SK-N-SH (cell line): ENCODE measurements around the gene NUAK2. TPM values are rescaled to one million over a fixed set of nuclear protein-coding genes. Genes with fewer than 3 reads are reported as not detected.

ENCODE experiments used
- CTCF ChIA-PET: fragments of 300-600, 350-600 bp; formaldehyde crosslinking; extraction: SDS; loops from one replicate; lab custom pipeline; 2021; lab: Yijun Ruan, JAX
- POLR2A ChIA-PET: fragments of 350-600 bp; sonication (Branson Sonifier 250); formaldehyde crosslinking; extraction: SDS; loops from one replicate; lab custom pipeline; 2020; ENCODE audit warnings: antibody characterized with exemption, inconsistent platforms; lab: Yijun Ruan, JAX
- DNase-seq: peaks from one replicate; pipeline ENCODE4 v3.0.0; 2012
- H2AFZ ChIP-seq: fragments of 200-600 bp; sonication (generic); 2 replicates; pipeline ENCODE4 v1.8.1; 2016; ENCODE audit warnings: antibody characterized with exemption, mild to moderate bottlenecking, low read depth
- H3F3A ChIP-seq: fragments of 200-600 bp; sonication (generic); replicated peaks from 2 replicates; pipeline ENCODE3; 2016; ENCODE audit warnings: antibody characterized with exemption, mild to moderate bottlenecking; ENCODE audit not compliant: insufficient read depth
- H3K27ac ChIP-seq, 2 experiments: fragments of 200-500 bp in 1 of 2; fragments of 200-600 bp in 1 of 2; sonication (Bioruptor generic) in 1 of 2; sonication (generic), shearing (Covaris generic) in 1 of 2; 2 replicates each; pipeline versions ENCODE4 v1.5.1 to v1.6.1; 2014 to 2016; ENCODE audit warnings: low read depth in 2 of 2, inconsistent platforms in 1 of 2, low read length in 1 of 2, mild to moderate bottlenecking in 1 of 2, mixed read lengths in 1 of 2
- H3K27me3 ChIP-seq: fragments of 200-600 bp; sonication (generic), shearing (Covaris generic); 2 replicates; pipeline ENCODE4 v1.6.1; 2016; ENCODE audit warnings: mixed run types; ENCODE audit not compliant: insufficient read depth
- H3K36me3 ChIP-seq, 2 experiments: fragments of 200-500 bp in 1 of 2; fragments of 200-600 bp in 1 of 2; sonication (Bioruptor generic) in 1 of 2; sonication (generic) in 1 of 2; replicated peaks in 1 of 2; 2 replicates each; pipeline versions ENCODE3 to v1.5.1; 2014 to 2016; ENCODE audit warnings: low read length in 1 of 2, mild to moderate bottlenecking in 1 of 2; ENCODE audit not compliant: insufficient read depth in 2 of 2, control insufficient read depth in 1 of 2
- H3K4me1 ChIP-seq, 2 experiments: fragments of 200-500 bp in 1 of 2; fragments of 200-600 bp in 1 of 2; sonication (Bioruptor generic) in 1 of 2; sonication (generic), shearing (Covaris generic) in 1 of 2; 2 replicates each; pipeline versions ENCODE4 v1.5.1 to v1.6.1; 2014 to 2016; ENCODE audit warnings: low read depth in 1 of 2, low read length in 1 of 2, mixed run types in 1 of 2; ENCODE audit not compliant: insufficient read depth in 2 of 2, control insufficient read depth in 1 of 2
- H3K4me2 ChIP-seq: fragments of 200-600 bp; sonication (generic), shearing (Covaris generic); 2 replicates; pipeline ENCODE4 v1.6.1; 2017; ENCODE audit warnings: mixed run types
- H3K4me3 ChIP-seq, 2 experiments: fragments of 200-500 bp in 1 of 2; fragments of 200-600 bp in 1 of 2; sonication (Bioruptor generic) in 1 of 2; sonication (generic), shearing (Covaris generic) in 1 of 2; 2 replicates each; pipeline versions ENCODE4 v1.5.1 to v1.8.1; 2014 to 2016; ENCODE audit warnings: low read depth in 2 of 2, inconsistent platforms in 1 of 2, low read length in 1 of 2, mild to moderate bottlenecking in 1 of 2, mixed read lengths in 1 of 2, moderate library complexity in 1 of 2
- H3K79me2 ChIP-seq: fragments of 200-600 bp; sonication (generic); 2 replicates; pipeline ENCODE4 v1.8.1; 2017; ENCODE audit warnings: mild to moderate bottlenecking; ENCODE audit not compliant: insufficient read depth
- H3K9ac ChIP-seq: fragments of 200-600 bp; sonication (generic); 2 replicates; pipeline ENCODE4 v1.6.1; 2017; ENCODE audit warnings: mixed run types
- H3K9me2 ChIP-seq: fragments of 200-600 bp; sonication (generic); 2 replicates; pipeline ENCODE4 v1.6.1; 2017; ENCODE audit warnings: mixed run types
- H3K9me3 ChIP-seq: fragments of 200-600 bp; sonication (generic); 2 replicates; pipeline ENCODE4 v1.6.1; 2017; ENCODE audit warnings: mixed run types, mild to moderate bottlenecking, moderate library complexity
- H4K20me1 ChIP-seq: fragments of 200-600 bp; sonication (generic); 2 replicates; pipeline ENCODE4 v1.6.1; 2017; ENCODE audit warnings: mild to moderate bottlenecking, mixed run types; ENCODE audit not compliant: insufficient read depth
- CHD2 ChIP-seq: fragments of 150-350 bp; IDR thresholded peaks from 2 replicates; pipeline ENCODE4 v1.6.1; 2018; ENCODE audit warnings: low read length; ENCODE audit not compliant: partially characterized antibody
- CTCF ChIP-seq: fragments of 200-600 bp; sonication (generic); IDR thresholded peaks from 2 replicates; pipeline ENCODE4 v1.6.1; 2017; ENCODE audit warnings: antibody characterized with exemption, mild to moderate bottlenecking, moderate library complexity
- ELF1 ChIP-seq: IDR thresholded peaks from 2 replicates; pipeline ENCODE4 v1.4.0; 2012
- FOSL2 ChIP-seq: IDR thresholded peaks from 2 replicates; pipeline ENCODE4 v1.4.0; 2012; ENCODE audit warnings: low read depth, mild to moderate bottlenecking, moderate library complexity, borderline replicate concordance
- FOXM1 ChIP-seq: IDR thresholded peaks from 2 replicates; pipeline ENCODE4 v1.4.0; 2012; ENCODE audit warnings: low read depth, mild to moderate bottlenecking
- GABPA ChIP-seq: IDR thresholded peaks from 2 replicates; pipeline ENCODE4 v1.4.0; 2012; ENCODE audit warnings: low read depth, mild to moderate bottlenecking
- JUND ChIP-seq: IDR thresholded peaks from 2 replicates; pipeline ENCODE4 v1.4.0; 2012
- MEF2A ChIP-seq: IDR thresholded peaks from 2 replicates; pipeline ENCODE4 v1.4.0; 2012; ENCODE audit warnings: low read depth, borderline replicate concordance
- MXI1 ChIP-seq: IDR thresholded peaks from 2 replicates; pipeline ENCODE4 v1.6.1; 2012; ENCODE audit warnings: mild to moderate bottlenecking, low read depth, low read length, improper control_type of control experiment
- NFIC ChIP-seq: IDR thresholded peaks from 2 replicates; pipeline ENCODE4 v1.4.0; 2012; ENCODE audit warnings: borderline replicate concordance
- NRF1 ChIP-seq: IDR thresholded peaks from 2 replicates; pipeline ENCODE4 v1.6.1; 2012; ENCODE audit warnings: low read depth, mild to moderate bottlenecking, low read length
- RAD21 ChIP-seq: IDR thresholded peaks from 2 replicates; pipeline ENCODE4 v1.6.1; 2012; ENCODE audit warnings: mild to moderate bottlenecking, low read length
- RFX5 ChIP-seq: IDR thresholded peaks from 2 replicates; pipeline ENCODE4 v1.6.1; 2012; ENCODE audit warnings: mild to moderate bottlenecking, improper control_type of control experiment, low read length
- RXRA ChIP-seq: IDR thresholded peaks from 2 replicates; pipeline ENCODE4 v1.4.0; 2012; ENCODE audit warnings: low read depth, mild to moderate bottlenecking, borderline replicate concordance
- SMC3 ChIP-seq: IDR thresholded peaks from 2 replicates; pipeline ENCODE4 v1.6.1; 2012; ENCODE audit warnings: low read depth, low read length, improper control_type of control experiment
- YY1 ChIP-seq: IDR thresholded peaks from 2 replicates; pipeline ENCODE4 v1.4.0; 2012; ENCODE audit warnings: low read depth, mild to moderate bottlenecking
- WGBS: methylation state at CpG from one replicate; pipeline ENCODE4 v1.1.6; 2017; ENCODE audit warnings: low lambda C conversion rate; 5-methylcytosine and 5-hydroxymethylcytosine counted together
- polyA plus RNA-seq, 3 experiments: library from polyadenylated mRNA; depleted of rRNA; stranded (reverse); fragments of >200 nt; gene quantifications; 2 replicates each; pipeline ENCODE4 v1.2.3, GENCODE V29; 2012
- TF ChIP-seq, protein P1 (sequence below): IDR thresholded peaks from 2 replicates; pipeline ENCODE4; 2012
- TF ChIP-seq, protein P2 (sequence below): fragments of 150-350 bp; IDR thresholded peaks from 2 replicates; pipeline ENCODE4 v1.6.1; 2016; ENCODE audit warnings: mild to moderate bottlenecking, low read depth, low read length

Gene NUAK2
- polyA plus RNA-seq, 1 of the 3 experiments (the other 2 are of a cell fraction): 11.1 TPM

DNA sequence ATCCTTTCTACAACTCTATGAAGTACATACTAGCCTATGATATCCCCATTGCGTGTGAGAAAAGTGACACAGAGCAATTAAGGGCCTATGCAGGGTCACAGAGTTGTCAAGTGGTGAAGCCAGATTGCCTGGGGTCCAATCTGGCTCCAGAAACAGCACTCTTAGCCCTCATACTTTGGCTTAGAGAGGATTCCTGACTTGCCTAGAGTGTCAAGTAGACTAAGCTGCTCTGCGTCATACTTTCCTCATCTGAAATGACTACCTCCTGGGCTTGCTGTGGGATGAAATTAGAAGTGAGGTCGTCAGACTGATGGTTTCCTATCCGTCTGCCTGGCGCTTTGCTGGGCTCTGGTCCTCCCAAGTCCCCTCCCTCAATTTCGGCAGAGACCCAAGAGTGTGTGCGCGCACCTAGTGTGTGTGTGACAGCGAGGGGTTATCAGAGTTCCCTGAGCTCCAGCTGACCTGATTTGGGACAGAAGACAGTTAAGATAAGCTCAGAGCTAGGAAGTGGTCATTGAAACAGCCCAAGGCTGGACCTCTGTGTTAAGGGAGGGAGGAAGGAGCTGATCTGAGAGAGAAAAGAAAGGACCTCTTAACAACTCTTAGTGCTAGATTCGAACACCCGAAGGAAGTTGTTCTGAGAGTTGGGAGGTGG is 5.4 kb upstream of the NUAK2 start:
- CTCF ChIA-PET: interaction anchor here (1.8 to 46.8 kb wide), 5 partner anchors 8 to 158 kb away, joined by 4 to 1368 read pairs (median 16); no protein-coding TSS in a partner anchor
- no peak overlapping the region for H2AFZ ChIP-seq
- no peak overlapping the region for H3K4me2 ChIP-seq
- H3K9me2 ChIP-seq: no peaks in the 10 kb centered on the region
- no peak overlapping the region for H3K4me3 ChIP-seq
- H3K9me3 ChIP-seq: no peaks in the 10 kb centered on the region
- no peaks in the 10 kb centered on the region for H3K79me2 ChIP-seq
- POLR2A ChIA-PET: no interaction called here
- H3K27me3 ChIP-seq: no peaks in the 10 kb centered on the region
- no peaks in the 10 kb centered on the region for H3K36me3 ChIP-seq
- H3K9ac ChIP-seq: no peak overlapping the region
- no peak overlapping the region for H3K27ac ChIP-seq
- H4K20me1 ChIP-seq: no peaks in the 10 kb centered on the region
- no peak for DNase-seq
- peaks cover under 1 to 10% of the 10 kb centered on the region in 2 experiments; a peak in 3 of 4 replicates for H3K4me1 ChIP-seq
- no peaks in the 10 kb centered on the region for H3F3A ChIP-seq
- 66% methylated on average over 11 of the region's 11 CpGs for WGBS
- TF ChIP-seq CHD2 (no peak), YY1 (no peak), MEF2A (no peak), CTCF (no peak), MXI1 (no peak), JUND (no peak), RXRA (no peak), NRF1 (no peak), FOSL2 (no peak)
- TF ChIP-seq, protein P1, sequence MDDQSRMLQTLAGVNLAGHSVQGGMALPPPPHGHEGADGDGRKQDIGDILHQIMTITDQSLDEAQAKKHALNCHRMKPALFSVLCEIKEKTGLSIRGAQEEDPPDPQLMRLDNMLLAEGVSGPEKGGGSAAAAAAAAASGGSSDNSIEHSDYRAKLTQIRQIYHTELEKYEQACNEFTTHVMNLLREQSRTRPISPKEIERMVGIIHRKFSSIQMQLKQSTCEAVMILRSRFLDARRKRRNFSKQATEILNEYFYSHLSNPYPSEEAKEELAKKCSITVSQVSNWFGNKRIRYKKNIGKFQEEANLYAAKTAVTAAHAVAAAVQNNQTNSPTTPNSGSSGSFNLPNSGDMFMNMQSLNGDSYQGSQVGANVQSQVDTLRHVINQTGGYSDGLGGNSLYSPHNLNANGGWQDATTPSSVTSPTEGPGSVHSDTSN: no peak
- TF ChIP-seq, protein P2, sequence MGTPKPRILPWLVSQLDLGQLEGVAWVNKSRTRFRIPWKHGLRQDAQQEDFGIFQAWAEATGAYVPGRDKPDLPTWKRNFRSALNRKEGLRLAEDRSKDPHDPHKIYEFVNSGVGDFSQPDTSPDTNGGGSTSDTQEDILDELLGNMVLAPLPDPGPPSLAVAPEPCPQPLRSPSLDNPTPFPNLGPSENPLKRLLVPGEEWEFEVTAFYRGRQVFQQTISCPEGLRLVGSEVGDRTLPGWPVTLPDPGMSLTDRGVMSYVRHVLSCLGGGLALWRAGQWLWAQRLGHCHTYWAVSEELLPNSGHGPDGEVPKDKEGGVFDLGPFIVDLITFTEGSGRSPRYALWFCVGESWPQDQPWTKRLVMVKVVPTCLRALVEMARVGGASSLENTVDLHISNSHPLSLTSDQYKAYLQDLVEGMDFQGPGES: no peak

DNA sequence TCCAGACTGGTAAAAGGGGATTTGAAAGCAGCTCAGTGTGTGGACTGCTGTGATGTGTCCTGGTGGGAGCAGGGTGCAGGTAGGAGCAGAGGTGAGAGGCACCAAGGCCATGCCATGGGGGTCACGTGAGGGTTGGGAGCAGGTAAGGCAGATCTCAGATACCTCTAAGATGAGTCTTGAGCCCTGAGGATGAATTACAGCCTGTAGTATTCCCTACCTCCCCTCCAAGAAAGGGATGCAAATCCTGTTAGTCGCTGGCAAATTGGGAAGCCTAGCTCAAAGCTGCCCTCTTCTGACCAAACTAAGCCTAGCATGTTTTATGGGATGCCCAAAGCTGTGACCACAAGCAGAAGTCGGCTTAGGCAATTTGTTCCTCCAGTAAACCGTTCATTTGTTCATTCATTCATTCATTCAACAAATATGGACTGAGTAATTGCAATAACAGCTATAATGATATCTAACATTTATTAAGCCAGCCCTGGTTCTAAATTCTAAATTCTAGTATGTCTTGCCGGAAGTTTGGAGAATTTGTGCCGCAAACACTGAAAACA is 3.9 kb upstream of the NUAK2 start:
- POLR2A ChIA-PET: interaction anchor here (1.8 kb wide), 1 partner anchor 52 kb away, joined by 12 read pairs; no protein-coding TSS in a partner anchor
- Histone ChIP-seq H3K9me3 (no peaks in the 10 kb centered on the region), H3K4me3 (no peak overlapping the region), H3K4me1 (peaks cover 6 to 10% of the 10 kb centered on the region in 2 experiments; a peak in 3 of 4 replicates), H3K4me2 (peak overlapping the region; percentile 59), H2AFZ (no peak overlapping the region), H3F3A (no peaks in the 10 kb centered on the region), H3K27me3 (no peaks in the 10 kb centered on the region), H4K20me1 (no peaks in the 10 kb centered on the region), H3K9me2 (no peaks in the 10 kb centered on the region), H3K27ac (no peak overlapping the region; a peak in 1 of 4 replicates), H3K9ac (peak overlapping the region; percentile 27; the same call in 1 of the 2 replicates), H3K79me2 (peaks cover 11% of the 10 kb centered on the region), H3K36me3 (no peaks in the 10 kb centered on the region)
- DNase-seq: peak; percentile 72
- 35% methylated on average over 6 of the region's 6 CpGs for WGBS
- CTCF ChIA-PET: interaction anchor here (0.7 to 46.8 kb wide), 34 partner anchors 8 to 330 kb away, joined by 3 to 1368 read pairs (median 5); partner anchors contain the start of genes RBBP5 and TMCC2
- TF ChIP-seq JUND: no peak
- TF ChIP-seq CHD2: no peak
- TF ChIP-seq ELF1: no peak
- TF ChIP-seq CTCF: peak; percentile 72
- TF ChIP-seq, protein P1: no peak
- no peak for TF ChIP-seq GABPA
- TF ChIP-seq RFX5: no peak
- TF ChIP-seq NFIC: no peak
- peak; percentile 90 for TF ChIP-seq RAD21
- peak; percentile 98 for TF ChIP-seq SMC3
- TF ChIP-seq FOXM1: no peak
